HAP-1 (cell line): ENCODE measurements around the gene MEGF6.

Experiments used
- DNase-seq, 2 experiments: peaks; one replicate each; pipeline ENCODE4 v3.0.0-alpha.2; 2016 to 2020; ENCODE audit warnings: low spot score in 2 of 2
- H3K27me3 ChIP-seq: fragments of 250-450 bp; sonication (Bioruptor Pico); 2 replicates; pipeline ENCODE4 v1.5.1; 2020; ENCODE audit warnings: low read depth, mild to moderate bottlenecking, moderate library complexity
- H3K36me3 ChIP-seq: fragments of 250-450 bp; sonication (Bioruptor Pico); replicated peaks from 2 replicates; pipeline ENCODE4 v1.5.1; 2020; ENCODE audit warnings: mild to moderate bottlenecking
- H3K4me1 ChIP-seq: fragments of 250-450 bp; sonication (Bioruptor Pico); 2 replicates; pipeline ENCODE4 v1.5.1; 2020; ENCODE audit warnings: mild to moderate bottlenecking
- H3K4me3 ChIP-seq: fragments of 250-450 bp; sonication (Bioruptor Pico); 2 replicates; pipeline ENCODE4 v1.5.1; 2020; ENCODE audit warnings: mild to moderate bottlenecking, moderate library complexity
- H3K9me3 ChIP-seq: fragments of 250-450 bp; sonication (Bioruptor Pico); 2 replicates; pipeline ENCODE4 v1.5.1; 2020; ENCODE audit warnings: mild to moderate bottlenecking, moderate library complexity
- in situ Hi-C: fragments of 300-500 bp; cut with MboI; formaldehyde crosslinking; loops from 3 replicates; pipeline ENCODE4 v1.14.3; 2020; ENCODE audit warnings: low sequenced_read_pairs, inconsistent platforms, mixed read lengths

Gene MEGF6

DNA sequence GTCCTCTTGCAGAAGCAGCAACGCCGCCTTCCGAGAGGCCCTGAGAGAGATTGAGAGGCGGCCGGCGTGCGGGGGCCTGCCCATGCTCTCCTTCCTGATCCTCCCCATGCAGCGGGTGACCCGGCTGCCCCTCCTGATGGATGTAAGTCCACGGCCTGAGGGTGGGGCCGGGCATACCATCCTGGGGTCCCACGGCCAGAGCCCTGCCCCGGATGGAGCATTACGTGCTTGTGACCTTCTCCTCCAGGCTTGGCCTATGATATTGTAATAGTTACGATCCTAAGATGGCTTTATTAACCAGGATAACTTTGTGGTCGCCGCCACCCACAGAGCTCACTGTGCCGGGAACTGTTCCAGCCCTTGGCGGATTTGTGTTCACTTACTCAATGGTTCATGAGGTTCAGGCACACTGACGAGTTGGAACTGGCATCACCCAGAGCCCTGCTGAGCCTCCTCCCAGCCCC, 137.9 kb downstream of the MEGF6 start:
- H3K9me3 ChIP-seq = no peaks in the 10 kb centered on the region
- H3K4me3 ChIP-seq = no peak overlapping the region
- no peaks in the 10 kb centered on the region for H3K36me3 ChIP-seq
- no peak for DNase-seq
- in situ Hi-C loops = no loop called here
- H3K4me1 ChIP-seq = peaks cover 7% of the 10 kb centered on the region
- no peaks in the 10 kb centered on the region for H3K27me3 ChIP-seq

DNA sequence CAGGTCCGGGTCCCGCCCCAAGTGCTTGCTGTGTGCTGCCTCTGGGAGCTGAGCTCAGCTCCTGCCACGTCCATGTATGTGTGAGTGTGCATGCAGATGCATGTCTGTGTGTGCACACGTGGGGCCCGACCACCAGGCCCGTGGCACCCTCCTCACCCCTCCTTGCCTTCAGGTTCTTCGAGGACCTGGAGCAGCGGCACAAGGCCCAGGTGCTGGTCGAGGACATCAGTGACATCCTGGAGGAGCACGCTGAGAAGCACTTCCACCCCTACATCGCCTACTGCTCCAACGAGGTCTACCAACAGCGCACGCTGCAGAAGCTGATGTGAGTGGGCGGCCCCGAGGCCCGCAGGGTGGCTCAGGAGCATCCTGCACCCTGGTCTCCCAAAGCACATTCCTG, 138.4 kb downstream of the MEGF6 start:
- Histone ChIP-seq H3K9me3 (no peaks in the 10 kb centered on the region), H3K27me3 (no peaks in the 10 kb centered on the region), H3K4me3 (no peak overlapping the region), H3K36me3 (no peaks in the 10 kb centered on the region), H3K4me1 (peaks cover 7% of the 10 kb centered on the region)
- no peak for DNase-seq
- in situ Hi-C loops = no loop called here

GRCh38 chr1:3472088-3472850, 139.0 kb downstream of the MEGF6 start:
- DNase-seq = no peak
- Histone ChIP-seq H3K9me3 (no peaks in the 10 kb centered on the region), H3K36me3 (no peaks in the 10 kb centered on the region), H3K4me1 (peaks cover 7% of the 10 kb centered on the region), H3K27me3 (no peaks in the 10 kb centered on the region), H3K4me3 (no peak overlapping the region)
- in situ Hi-C loops = no loop called here

DNA sequence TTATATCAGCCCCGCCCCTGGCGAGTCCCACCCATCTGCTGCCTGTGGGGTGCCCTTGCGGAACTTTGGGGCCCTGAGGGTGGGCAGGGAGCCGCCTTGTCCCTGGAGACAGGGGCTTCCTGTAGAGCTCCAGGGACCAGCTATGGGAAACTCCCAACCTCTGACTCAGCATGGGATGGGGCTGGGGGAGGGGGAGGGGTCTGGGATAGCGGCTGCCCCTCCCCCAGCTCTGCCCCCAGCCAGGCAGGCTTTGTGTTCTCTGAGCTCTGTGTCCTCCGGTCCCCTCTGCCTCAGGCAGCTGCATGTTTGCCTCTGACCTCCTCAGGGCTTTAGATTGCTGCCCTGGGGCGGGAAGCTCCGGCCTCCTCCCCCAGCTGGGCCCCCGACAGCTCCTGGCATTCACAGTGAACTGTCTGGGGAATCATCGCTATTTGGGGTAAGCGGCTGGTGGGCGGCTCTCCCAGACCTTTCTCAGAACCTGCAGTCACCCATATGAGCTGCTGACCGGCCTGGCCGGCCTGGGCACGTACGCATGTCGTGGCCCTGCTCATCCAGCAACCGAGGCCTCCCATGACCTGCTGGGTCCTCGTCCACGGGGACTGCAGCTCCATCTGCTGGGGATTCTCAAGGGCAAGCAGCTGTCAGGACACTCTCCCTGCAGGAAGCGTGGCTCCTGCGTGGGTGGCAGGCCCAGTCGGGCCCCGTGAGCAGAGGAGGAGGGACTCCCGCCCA, 139.8 kb downstream of the MEGF6 start:
- H3K4me3 ChIP-seq = no peak overlapping the region
- in situ Hi-C loops = no loop called here
- no peaks in the 10 kb centered on the region for H3K36me3 ChIP-seq
- no peaks in the 10 kb centered on the region for H3K27me3 ChIP-seq
- no peaks in the 10 kb centered on the region for H3K9me3 ChIP-seq
- H3K4me1 ChIP-seq = peaks cover 7% of the 10 kb centered on the region
- peak; percentile 26 to 77 for DNase-seq

GRCh38 chr1:3470650-3471355, 140.5 kb downstream of the MEGF6 start:
- H3K4me1 ChIP-seq = peaks cover 7% of the 10 kb centered on the region
- no peaks in the 10 kb centered on the region for H3K27me3 ChIP-seq
- no peaks in the 10 kb centered on the region for H3K9me3 ChIP-seq
- no peak for DNase-seq
- in situ Hi-C loops = no loop called here
- H3K4me3 ChIP-seq = no peak overlapping the region
- no peaks in the 10 kb centered on the region for H3K36me3 ChIP-seq

DNA sequence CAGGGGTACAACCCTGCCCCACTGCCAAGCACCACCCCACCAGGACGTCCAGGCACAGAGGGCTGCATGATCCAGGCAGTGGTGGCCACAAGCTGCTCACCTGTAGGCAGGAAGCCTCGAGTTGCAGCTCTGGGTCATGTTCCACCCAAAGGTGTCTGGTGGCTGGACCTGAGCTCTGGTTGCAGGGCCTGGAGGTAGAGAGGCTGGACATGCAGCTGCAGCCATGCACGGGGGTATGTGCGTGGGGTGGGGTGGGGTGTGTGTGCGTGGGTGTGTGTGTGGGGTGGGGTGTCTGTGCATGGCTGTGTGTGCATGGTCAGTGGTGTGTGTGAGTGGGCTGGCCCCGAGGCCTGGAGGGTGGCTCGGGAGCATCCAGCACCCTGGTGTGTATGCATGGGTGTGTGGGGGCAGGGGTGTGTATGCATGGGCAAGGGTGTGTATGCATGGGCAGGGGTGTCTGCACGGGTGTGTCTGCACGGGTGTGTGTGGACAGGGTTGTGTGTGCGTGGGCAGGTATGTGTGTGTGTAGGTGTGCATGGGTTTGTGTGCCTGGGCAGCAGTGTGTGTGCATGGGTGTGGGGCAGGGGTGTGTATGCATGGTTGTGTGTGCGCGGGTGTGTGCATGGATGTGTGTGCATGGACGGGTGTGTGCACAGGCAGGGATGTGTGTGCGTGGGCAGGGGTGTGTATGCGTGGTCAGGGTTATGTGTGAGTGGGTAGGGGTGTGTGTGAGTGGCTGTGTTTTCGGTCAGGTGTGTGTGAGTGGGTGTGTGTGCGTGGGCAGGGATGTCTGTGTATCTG, 141.3 kb downstream of the MEGF6 start:
- DNase-seq = no peak
- Histone ChIP-seq H3K4me1 (peaks cover 7% of the 10 kb centered on the region), H3K4me3 (no peak overlapping the region), H3K9me3 (no peaks in the 10 kb centered on the region), H3K36me3 (no peaks in the 10 kb centered on the region), H3K27me3 (no peaks in the 10 kb centered on the region)
- in situ Hi-C loops = no loop called here

DNA sequence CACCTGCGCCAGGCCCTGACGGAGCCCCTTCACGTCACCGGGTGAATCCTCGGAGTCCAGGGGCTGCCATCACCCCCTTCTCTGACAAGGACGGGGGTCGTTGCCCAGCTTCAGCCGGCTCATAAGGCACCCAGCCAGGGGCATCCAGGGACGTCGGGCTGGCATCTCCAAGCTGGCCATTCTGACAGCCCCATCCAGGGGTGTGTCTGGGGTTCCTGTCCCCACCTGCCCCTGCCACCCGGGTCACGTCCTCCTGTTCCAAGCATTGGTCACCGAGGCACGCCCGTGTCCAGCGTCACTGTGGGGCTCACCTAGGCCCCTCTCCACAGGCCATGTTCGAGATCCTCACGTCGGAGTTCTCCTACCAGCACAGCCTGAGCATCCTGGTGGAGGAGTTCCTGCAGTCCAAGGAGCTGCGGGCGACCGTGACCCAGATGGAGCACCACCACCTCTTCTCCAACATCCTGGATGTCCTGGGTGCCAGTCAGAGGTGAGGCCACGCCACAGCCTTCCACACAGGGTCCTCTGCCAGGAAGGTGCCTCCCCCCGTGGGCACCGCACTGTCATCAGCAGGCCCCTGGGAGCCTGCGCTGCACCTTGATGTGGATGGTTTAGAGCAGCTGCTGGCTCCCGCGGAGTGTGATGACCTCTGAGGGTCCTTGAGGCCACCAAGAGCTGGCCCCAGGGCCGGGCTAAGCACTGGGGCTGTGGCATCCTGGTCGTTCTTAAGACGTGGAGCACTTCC, 142.0 kb downstream of the MEGF6 start:
- no peak overlapping the region for H3K4me3 ChIP-seq
- no peaks in the 10 kb centered on the region for H3K36me3 ChIP-seq

DNA sequence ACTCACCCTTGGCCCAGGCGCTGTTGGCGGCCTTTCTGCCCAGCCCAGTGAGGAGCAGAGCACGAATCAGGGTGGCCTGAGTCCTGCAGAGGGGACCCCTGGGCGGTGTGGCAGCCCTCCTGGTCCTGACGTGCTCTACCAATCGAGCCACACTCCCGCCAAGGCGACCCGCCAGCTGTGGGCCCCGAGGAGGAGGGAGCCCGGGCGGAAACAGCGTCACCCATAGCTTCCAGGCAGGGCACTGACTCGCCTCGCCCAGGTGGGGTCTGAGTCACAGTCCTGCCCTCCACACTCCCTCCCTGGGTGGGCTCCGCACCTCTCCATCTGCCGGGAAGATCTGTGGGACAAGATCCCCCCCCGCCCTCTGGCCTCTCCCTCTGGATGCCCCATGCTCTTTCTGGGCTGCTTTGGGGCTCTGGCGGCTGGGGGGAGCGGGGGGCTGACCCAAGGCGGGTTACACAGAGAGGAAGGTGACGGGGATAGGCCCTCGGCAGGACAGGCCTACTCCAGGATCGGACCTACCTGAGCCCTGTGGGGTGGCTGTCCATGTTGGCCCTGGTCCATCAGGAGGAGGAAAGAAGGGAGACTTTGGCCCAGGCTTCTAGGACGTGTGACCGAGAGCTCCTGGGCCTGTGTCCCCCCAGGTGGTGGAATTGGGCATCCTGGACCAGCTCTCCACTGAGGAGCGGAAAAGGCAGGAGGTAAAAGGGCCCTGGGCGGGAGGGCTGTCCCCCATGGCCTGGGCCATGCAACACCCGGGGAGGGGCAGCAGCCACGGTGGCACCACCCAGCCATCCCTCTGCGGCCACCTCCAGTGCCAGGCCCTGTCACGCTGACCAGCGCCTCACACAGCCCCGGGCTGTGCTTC, 142.8 kb downstream of the MEGF6 start:
- H3K4me3 ChIP-seq = no peak overlapping the region
- no peaks in the 10 kb centered on the region for H3K36me3 ChIP-seq
- in situ Hi-C loops = no loop called here
- no peaks in the 10 kb centered on the region for H3K9me3 ChIP-seq
- peaks cover 7% of the 10 kb centered on the region for H3K4me1 ChIP-seq
- no peak for DNase-seq
- no peaks in the 10 kb centered on the region for H3K27me3 ChIP-seq

More for the DNA sequence above, 142.0 kb downstream of the MEGF6 start:
- Histone ChIP-seq H3K4me1 (peaks cover 7% of the 10 kb centered on the region), H3K9me3 (no peaks in the 10 kb centered on the region), H3K27me3 (no peaks in the 10 kb centered on the region)
- no peak for DNase-seq
- in situ Hi-C loops = no loop called here

DNA sequence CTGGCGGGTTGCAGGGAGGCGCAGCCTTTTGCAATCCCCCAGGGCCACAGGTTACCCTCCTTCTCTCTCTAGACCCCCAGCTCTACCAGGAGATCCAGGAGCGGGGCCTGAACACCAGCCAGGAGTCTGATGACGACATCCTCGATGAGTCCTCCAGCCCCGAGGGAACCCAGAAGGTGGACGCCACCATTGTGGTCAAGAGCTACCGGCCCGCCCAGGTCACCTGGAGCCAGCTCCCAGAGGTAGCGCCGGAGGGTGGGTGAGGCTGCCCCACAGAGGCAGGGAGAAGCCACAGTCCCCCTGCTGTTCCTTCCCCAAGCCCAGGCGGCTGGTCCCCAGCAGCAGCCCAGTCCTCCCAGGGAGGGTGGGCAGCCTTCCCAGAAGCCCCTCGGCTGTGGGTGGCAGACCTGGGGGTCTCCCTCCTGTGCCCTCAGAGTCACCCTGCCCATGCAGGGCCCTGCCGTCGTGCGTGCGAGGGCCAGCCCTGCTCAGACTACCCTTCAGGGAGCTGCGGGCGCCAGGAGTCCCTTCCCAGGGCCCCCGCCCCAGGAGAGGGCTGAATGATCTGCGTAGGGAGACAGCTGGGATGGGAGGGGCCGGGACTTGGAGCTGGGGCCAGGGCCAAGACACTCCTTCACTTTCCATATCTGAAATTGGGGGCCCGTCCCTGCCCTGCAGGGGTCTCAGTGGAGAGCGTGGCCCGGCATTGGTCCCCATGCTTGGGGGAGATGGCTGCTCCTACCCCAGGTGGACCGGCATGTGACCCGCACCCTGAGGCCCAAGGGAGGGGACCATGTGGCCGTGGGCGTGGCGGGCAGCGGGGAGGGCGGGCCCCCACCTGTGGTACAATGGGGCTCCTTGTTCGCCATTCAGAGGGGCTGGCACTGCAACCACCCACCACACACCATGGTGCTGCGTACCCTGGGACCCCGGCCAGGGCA, 143.9 kb downstream of the MEGF6 start:
- DNase-seq = no peak
- Histone ChIP-seq H3K27me3 (no peaks in the 10 kb centered on the region), H3K4me3 (no peak overlapping the region), H3K36me3 (no peaks in the 10 kb centered on the region), H3K9me3 (no peaks in the 10 kb centered on the region), H3K4me1 (peaks cover 7% of the 10 kb centered on the region)
- in situ Hi-C loops = no loop called here

DNA sequence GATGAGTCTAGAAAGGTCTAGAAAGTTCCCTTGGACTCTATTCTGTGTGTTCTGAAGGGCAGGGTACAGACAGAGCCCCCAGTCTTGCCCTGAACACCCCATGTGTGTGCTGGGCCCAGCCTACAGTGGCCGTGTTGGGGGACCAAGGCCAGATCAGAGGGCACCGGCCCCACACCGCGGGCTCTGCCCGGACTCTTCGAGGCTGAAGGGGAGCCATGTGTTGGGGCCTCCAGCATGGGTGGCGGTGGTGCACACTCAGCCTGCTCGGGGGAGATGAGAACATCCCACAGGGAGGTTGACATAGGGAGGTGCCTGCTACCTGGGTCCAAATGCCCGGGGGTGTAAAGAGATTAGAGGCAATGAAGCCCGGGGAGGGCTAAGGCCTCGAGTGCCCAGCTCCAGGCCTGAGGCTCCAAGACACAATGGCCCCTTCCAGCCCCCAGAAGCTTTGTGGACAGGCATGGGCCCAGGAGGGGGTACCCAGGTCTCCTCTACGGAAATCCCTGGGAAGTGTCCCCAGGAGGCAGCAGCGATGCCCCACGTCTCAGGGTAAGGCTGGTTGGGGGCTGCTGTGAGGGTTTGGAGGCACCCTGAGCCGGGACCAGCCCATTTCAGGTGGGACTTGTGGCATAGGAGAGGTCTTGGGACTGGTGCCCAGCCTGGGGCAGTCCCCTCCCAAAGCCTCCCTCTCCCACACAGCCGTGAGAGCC, 144.8 kb downstream of the MEGF6 start:
- no peaks in the 10 kb centered on the region for H3K36me3 ChIP-seq
- no peak for DNase-seq
- no peaks in the 10 kb centered on the region for H3K9me3 ChIP-seq
- no peaks in the 10 kb centered on the region for H3K27me3 ChIP-seq
- H3K4me3 ChIP-seq = no peak overlapping the region
- in situ Hi-C loops = no loop called here
- H3K4me1 ChIP-seq = peaks cover 5% of the 10 kb centered on the region

GRCh38 chr1:3465935-3466321, 145.4 kb downstream of the MEGF6 start:
- DNase-seq = no peak
- no peaks in the 10 kb centered on the region for H3K9me3 ChIP-seq
- peaks cover under 1% of the 10 kb centered on the region for H3K4me1 ChIP-seq
- H3K4me3 ChIP-seq = no peak overlapping the region
- H3K36me3 ChIP-seq = no peaks in the 10 kb centered on the region
- H3K27me3 ChIP-seq = no peaks in the 10 kb centered on the region
- in situ Hi-C loops = no loop called here
